Liver (tissue), 9 donors: ENCODE measurements around the gene ENOX1. TPM values are rescaled to one million over a fixed set of nuclear protein-coding genes. Genes with fewer than 3 reads are reported as not detected.

ENCODE experiments used
- DNase-seq: peaks from one replicate; pipeline ENCODE4 v3.0.0-alpha.2; 2017; ENCODE audit warnings: low spot score
- H3K27ac ChIP-seq, 2 donors: one replicate each; pipeline ENCODE4 v1.7.0; 2013; ENCODE audit warnings: inconsistent platforms in 2 of 2, low read length in 2 of 2, control low read depth in 1 of 2, low read depth in 1 of 2, mild to moderate bottlenecking in 1 of 2
- H3K27me3 ChIP-seq, 4 donors: one replicate each; pipeline versions ENCODE4 v1.6.1 to v1.7.0; 2013; ENCODE audit warnings: low read length in 3 of 4, inconsistent platforms in 1 of 4, mild to moderate bottlenecking in 1 of 4, moderate library complexity in 1 of 4; ENCODE audit not compliant: control insufficient read depth in 4 of 4, insufficient read depth in 4 of 4
- H3K36me3 ChIP-seq, 4 donors: one replicate each; pipeline versions ENCODE4 v1.6.1 to v1.7.0; 2013; ENCODE audit warnings: low read length in 3 of 4, mild to moderate bottlenecking in 3 of 4, low read depth in 1 of 4, moderate library complexity in 1 of 4; ENCODE audit not compliant: control insufficient read depth in 4 of 4, insufficient read depth in 3 of 4
- H3K4me1 ChIP-seq, 4 donors: one replicate each; pipeline versions ENCODE4 v1.6.1 to v1.7.0; 2013; ENCODE audit warnings: low read length in 3 of 4, mild to moderate bottlenecking in 3 of 4, moderate library complexity in 1 of 4; ENCODE audit not compliant: control insufficient read depth in 4 of 4, insufficient read depth in 4 of 4
- H3K4me3 ChIP-seq, 3 donors: one replicate each; pipeline versions ENCODE4 v1.6.1 to v1.7.0; 2013; ENCODE audit warnings: low read length in 3 of 3, control low read depth in 1 of 3, low read depth in 1 of 3, mild to moderate bottlenecking in 1 of 3
- H3K9ac ChIP-seq, 2 donors: one replicate each; pipeline ENCODE4 v1.7.0; 2013; ENCODE audit warnings: low read length in 2 of 2, mild to moderate bottlenecking in 2 of 2, moderate library complexity in 2 of 2, control low read depth in 1 of 2, low read depth in 1 of 2
- H3K9me3 ChIP-seq, 4 donors: one replicate each; pipeline versions ENCODE4 v1.6.1 to v1.7.0; 2013; ENCODE audit warnings: low read length in 3 of 4; ENCODE audit not compliant: control insufficient read depth in 4 of 4
- ATF3 ChIP-seq: IDR thresholded peaks from 2 replicates; pipeline ENCODE4 v1.6.1; 2016; ENCODE audit warnings: antibody characterized with exemption
- FOXA2 ChIP-seq: IDR thresholded peaks from 2 replicates; pipeline ENCODE4 v1.6.1; 2016; ENCODE audit warnings: antibody characterized with exemption
- HNF4A ChIP-seq, 2 donors: conservative IDR thresholded peaks; 2 replicates each; pipeline ENCODE4 v1.6.1; 2016; ENCODE audit warnings: antibody characterized with exemption in 2 of 2, mild to moderate bottlenecking in 2 of 2
- HNF4G ChIP-seq: IDR thresholded peaks from 2 replicates; pipeline ENCODE4 v1.6.1; 2016; ENCODE audit warnings: antibody characterized with exemption
- JUND ChIP-seq, 2 donors: IDR thresholded peaks; 2 replicates each; pipeline ENCODE4 v1.6.1; 2016; ENCODE audit warnings: antibody characterized with exemption in 2 of 2
- MAX ChIP-seq: IDR thresholded peaks from 2 replicates; pipeline ENCODE4 v1.6.1; 2016; ENCODE audit warnings: antibody characterized with exemption
- NR2F2 ChIP-seq: IDR thresholded peaks from 2 replicates; pipeline ENCODE4 v1.6.1; 2016; ENCODE audit warnings: antibody characterized with exemption
- RAD21 ChIP-seq, 2 donors: IDR thresholded peaks; 2 replicates each; pipeline ENCODE4 v1.6.1; 2016; ENCODE audit warnings: antibody characterized with exemption in 2 of 2, mild to moderate bottlenecking in 2 of 2
- REST ChIP-seq: IDR thresholded peaks from 2 replicates; pipeline ENCODE4 v1.6.1; 2016; ENCODE audit warnings: antibody characterized with exemption, mild to moderate bottlenecking
- RXRA ChIP-seq, 2 donors: IDR thresholded peaks; 2 replicates each; pipeline ENCODE4 v1.6.1; 2017 to 2018; ENCODE audit warnings: antibody characterized with exemption in 2 of 2, mild to moderate bottlenecking in 1 of 2
- SP1 ChIP-seq: IDR thresholded peaks from 2 replicates; pipeline ENCODE4 v1.6.1; 2018; ENCODE audit warnings: antibody characterized with exemption, mild to moderate bottlenecking
- TAF1 ChIP-seq: conservative IDR thresholded peaks from 2 replicates; pipeline ENCODE4 v1.6.1; 2016; ENCODE audit warnings: antibody characterized with exemption, mild to moderate bottlenecking
- WGBS: extraction: QIAGEN DNeasy Blood & Tissue Kit; methylation state at CpG from one replicate; pipeline ENCODE4 v1.1.7; 2013; 5-methylcytosine and 5-hydroxymethylcytosine counted together
- polyA plus RNA-seq, 2 donors: library from polyadenylated mRNA; stranded (reverse) in 1 of 2; unstranded in 1 of 2; fragments of 200-250 nt in 1 of 2; fragments of >200 nt in 1 of 2; fragmentation: Nextera tagmentation in 1 of 2; extraction: Ambion mirVana in 1 of 2; gene quantifications; one replicate each; pipeline versions ENCODE4 v1.2.1 to v1.2.3, GENCODE V29; 2013 to 2015
- total RNA-seq, 2 donors: library from RNA; depleted of rRNA; stranded (reverse); fragments of >200 nt; gene quantifications; one replicate each; pipeline ENCODE4 v1.2.3, GENCODE V29; 2014
- TF ChIP-seq, protein P1 (sequence below): fragments of 150-350 bp; IDR thresholded peaks from 2 replicates; pipeline ENCODE4 v1.5.1; 2017; ENCODE audit warnings: improper control_type of control experiment, low read depth, low read length; ENCODE audit not compliant: missing input control
- TF ChIP-seq, protein P2 (sequence below): IDR thresholded peaks from 2 replicates; pipeline ENCODE4 v1.6.1; 2016; ENCODE audit warnings: antibody characterized with exemption
- donor health status: healthy.
- donor health status: healthy.
- donor health status: healthy.
- donor health status: healthy.
- donor health status: healthy.

The ENOX1 gene
- total and polyA plus RNA-seq, 4 donors: 0.02 to 0.33 (median 0.08) TPM; not detected in 1

DNA sequence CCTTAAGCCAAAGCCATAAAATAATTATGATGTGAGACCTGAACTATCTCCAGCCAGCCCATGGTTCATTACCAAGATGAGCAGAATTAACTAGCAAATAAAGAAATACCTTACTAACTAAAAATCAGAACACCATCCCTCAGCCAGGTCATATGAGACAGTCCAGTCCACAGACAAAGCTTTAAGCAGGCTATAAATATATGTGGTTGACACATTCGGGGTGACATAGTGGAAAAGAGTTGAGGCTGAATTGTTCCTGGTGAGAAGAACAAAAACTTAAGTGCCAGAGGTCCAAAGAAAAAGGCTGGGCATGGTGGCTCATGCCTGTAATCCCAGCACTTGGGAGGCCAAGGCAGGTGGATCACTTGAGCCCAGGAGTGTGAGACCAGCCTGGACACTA lies 30.9 kb downstream of the ENOX1 start:
- Histone ChIP-seq H3K27ac (no peak overlapping the region), H3K4me1 (no peaks in the 10 kb centered on the region), H3K9ac (no peak overlapping the region), H3K36me3 (no peaks in the 10 kb centered on the region), H3K27me3 (no peaks in the 10 kb centered on the region), H3K9me3 (no peaks in the 10 kb centered on the region), H3K4me3 (no peak overlapping the region)
- TF ChIP-seq TAF1 (no peak), ATF3 (no peak), MAX (no peak), RAD21 (IDR thresholded peaks at IDR 0.05) (no peak), HNF4A (conservative IDR thresholded peaks at IDR 0.05) (no peak), HNF4G (no peak), JUND (IDR thresholded peaks at IDR 0.05) (no peak), REST (no peak), FOXA2 (no peak), RXRA (IDR thresholded peaks at IDR 0.05) (no peak), NR2F2 (no peak), SP1 (no peak)
- TF ChIP-seq, protein P1, sequence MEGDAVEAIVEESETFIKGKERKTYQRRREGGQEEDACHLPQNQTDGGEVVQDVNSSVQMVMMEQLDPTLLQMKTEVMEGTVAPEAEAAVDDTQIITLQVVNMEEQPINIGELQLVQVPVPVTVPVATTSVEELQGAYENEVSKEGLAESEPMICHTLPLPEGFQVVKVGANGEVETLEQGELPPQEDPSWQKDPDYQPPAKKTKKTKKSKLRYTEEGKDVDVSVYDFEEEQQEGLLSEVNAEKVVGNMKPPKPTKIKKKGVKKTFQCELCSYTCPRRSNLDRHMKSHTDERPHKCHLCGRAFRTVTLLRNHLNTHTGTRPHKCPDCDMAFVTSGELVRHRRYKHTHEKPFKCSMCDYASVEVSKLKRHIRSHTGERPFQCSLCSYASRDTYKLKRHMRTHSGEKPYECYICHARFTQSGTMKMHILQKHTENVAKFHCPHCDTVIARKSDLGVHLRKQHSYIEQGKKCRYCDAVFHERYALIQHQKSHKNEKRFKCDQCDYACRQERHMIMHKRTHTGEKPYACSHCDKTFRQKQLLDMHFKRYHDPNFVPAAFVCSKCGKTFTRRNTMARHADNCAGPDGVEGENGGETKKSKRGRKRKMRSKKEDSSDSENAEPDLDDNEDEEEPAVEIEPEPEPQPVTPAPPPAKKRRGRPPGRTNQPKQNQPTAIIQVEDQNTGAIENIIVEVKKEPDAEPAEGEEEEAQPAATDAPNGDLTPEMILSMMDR: no peak
- TF ChIP-seq, protein P2, sequence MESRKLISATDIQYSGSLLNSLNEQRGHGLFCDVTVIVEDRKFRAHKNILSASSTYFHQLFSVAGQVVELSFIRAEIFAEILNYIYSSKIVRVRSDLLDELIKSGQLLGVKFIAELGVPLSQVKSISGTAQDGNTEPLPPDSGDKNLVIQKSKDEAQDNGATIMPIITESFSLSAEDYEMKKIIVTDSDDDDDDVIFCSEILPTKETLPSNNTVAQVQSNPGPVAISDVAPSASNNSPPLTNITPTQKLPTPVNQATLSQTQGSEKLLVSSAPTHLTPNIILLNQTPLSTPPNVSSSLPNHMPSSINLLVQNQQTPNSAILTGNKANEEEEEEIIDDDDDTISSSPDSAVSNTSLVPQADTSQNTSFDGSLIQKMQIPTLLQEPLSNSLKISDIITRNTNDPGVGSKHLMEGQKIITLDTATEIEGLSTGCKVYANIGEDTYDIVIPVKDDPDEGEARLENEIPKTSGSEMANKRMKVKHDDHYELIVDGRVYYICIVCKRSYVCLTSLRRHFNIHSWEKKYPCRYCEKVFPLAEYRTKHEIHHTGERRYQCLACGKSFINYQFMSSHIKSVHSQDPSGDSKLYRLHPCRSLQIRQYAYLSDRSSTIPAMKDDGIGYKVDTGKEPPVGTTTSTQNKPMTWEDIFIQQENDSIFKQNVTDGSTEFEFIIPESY: no peak
- 78% methylated on average over 1 of the region's 1 CpG for WGBS
- no peak for DNase-seq

DNA sequence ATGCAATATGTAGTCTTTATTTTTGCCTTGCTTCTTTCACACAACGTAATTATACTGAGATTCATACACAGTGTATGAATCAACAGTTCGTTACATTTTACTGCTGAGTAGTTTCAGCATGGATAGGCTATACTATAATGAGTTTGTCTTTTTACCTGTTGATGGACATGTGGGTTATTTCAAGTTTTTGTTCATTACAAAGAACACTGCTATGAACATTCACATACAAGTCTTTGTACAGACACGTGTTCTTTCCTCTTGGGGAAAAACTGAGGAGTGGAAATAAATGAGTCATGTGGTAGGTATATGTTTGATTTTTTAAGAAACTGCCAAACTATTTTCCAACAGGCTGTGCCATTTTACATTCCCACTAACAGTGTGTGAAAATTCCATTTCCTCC lies 35.1 kb downstream of the ENOX1 start:
- Histone ChIP-seq H3K36me3 (no peaks in the 10 kb centered on the region), H3K9ac (no peak overlapping the region), H3K4me1 (no peaks in the 10 kb centered on the region), H3K4me3 (no peak overlapping the region), H3K27me3 (no peaks in the 10 kb centered on the region), H3K27ac (no peak overlapping the region), H3K9me3 (no peaks in the 10 kb centered on the region)
- no peak for TF ChIP-seq RXRA (IDR thresholded peaks at IDR 0.05)
- TF ChIP-seq MAX: no peak
- no peak for TF ChIP-seq RAD21 (IDR thresholded peaks at IDR 0.05)
- TF ChIP-seq SP1: no peak
- TF ChIP-seq HNF4G: no peak
- TF ChIP-seq ATF3: no peak
- DNase-seq: no peak
- 75% methylated on average over 3 of the region's 3 CpGs for WGBS
